GM04503 (cell line): ENCODE measurements around the gene ZNF670.

Experiments used
- DNase-seq: peaks from one replicate; pipeline ENCODE4 v3.0.0-alpha.2; 2012; ENCODE audit warnings: low read depth

Gene ZNF670

DNA sequence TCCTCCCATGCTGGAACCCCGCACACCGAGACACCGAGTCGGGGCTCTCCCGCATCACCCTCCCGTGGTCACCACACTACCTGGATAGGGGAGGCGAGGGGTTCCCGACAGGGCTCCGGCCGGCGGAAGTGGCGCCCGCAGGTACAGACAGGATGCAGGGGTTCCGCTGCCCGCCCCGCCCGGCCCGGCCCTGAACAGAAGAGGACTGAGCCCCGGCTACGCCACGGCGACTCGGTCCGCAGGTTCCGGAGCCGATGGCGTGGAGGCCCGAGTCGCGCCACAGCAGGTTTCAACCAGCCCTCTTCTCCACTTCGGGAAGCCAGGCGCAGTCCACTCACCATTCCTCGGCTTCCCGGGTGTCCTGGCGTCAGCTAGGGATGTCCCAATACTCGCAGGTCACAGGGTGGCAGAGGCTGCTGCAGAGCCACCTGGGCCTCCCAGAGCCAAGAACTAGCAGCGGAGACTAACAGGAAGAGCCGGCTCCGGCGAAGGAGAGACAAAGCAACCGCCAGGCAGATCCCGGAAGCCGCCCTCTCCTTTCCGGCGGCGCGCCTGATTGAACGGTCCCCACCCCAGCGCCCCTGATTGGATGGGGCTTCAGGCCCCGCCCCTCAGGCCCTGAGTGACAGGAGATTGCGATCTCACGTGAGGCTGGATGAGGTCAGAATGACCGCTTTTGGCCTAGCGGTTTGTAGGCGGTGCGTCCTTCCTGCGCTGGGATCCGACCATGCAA is 25.4 kb upstream of the ZNF670 start, which contains the start of gene ZNF669:
TSS of gene ZNF669 (minus strand) at position 498 of the 733 bp plus-strand sequence. CDS start at position 341, 157 bp downstream.
- DNase-seq: peak; percentile 80

GRCh38 chr1:247102381-247102780 is 23.8 kb upstream of the ZNF670 start:
- DNase-seq: no peak

- DNase-seq: no peak
Observed at GRCh38 chr1:247100676-247101279, 22.2 kb upstream of the ZNF670 start.

GRCh38 chr1:247096958-247097357 is 18.3 kb upstream of the ZNF670 start:
- DNase-seq: no peak

- no peak for DNase-seq
Observed at GRCh38 chr1:247096544-247096943, 17.9 kb upstream of the ZNF670 start.

DNA sequence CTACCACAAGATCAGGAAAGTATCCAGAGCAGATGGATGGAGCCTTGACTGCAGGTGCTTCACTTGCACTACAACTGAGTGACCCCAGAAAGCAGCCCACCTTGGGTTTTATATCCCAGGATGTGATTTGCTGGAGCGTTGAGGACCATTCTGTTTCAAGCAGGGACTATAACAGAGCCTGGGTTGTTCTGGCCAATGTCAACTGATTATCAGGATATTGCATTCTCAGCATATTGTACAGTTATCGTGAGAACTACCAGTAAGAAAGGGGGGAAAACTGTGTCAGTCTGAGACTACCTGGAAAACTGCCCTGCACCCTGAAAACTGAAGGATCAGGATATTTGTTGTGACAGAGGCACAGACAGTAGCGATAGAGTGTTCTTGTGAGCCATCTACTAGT is 17.5 kb upstream of the ZNF670 start:
- DNase-seq: no peak

DNA sequence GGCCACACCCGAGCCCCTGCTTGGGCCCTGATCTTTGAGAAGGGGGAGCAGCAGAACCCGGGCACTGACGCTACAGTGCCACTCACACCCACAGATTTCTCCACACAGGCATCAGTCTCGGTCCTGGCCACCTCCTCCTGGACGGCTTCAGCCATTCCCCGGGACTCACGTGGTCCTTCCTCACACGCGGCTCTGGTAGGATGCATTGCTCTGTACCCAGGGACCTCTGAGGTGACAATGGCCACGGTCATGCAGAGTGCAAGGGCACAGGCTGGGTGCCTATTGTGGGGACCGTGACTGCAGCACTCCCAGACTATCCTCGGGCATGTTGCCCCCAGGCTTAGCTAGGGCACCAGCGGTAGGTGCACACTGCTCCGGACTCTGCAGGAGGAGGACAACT is 11.8 kb upstream of the ZNF670 start:
- DNase-seq: no peak

GRCh38 chr1:247089616-247090375 is 11.2 kb upstream of the ZNF670 start:
- no peak for DNase-seq

DNA sequence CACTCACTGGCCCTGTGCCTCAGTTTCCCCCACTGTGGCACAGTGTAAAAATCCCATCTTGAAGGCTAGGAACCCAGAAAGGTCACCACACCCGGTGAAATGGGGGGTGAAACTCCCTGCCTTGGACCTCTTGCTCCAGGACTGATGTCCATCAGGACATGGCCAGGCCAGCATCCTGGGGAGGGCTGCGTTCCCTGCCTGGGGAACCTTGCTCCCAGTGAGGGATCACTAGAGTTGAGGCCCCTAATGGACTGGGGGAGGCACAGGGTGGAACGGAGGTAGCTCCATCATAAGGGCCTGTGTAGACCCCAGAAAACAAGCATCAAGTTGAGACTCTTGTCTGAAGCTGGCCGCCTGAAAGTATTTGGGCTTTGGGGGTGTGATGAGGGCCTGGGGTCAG is 10.4 kb upstream of the ZNF670 start:
- DNase-seq: no peak

DNA sequence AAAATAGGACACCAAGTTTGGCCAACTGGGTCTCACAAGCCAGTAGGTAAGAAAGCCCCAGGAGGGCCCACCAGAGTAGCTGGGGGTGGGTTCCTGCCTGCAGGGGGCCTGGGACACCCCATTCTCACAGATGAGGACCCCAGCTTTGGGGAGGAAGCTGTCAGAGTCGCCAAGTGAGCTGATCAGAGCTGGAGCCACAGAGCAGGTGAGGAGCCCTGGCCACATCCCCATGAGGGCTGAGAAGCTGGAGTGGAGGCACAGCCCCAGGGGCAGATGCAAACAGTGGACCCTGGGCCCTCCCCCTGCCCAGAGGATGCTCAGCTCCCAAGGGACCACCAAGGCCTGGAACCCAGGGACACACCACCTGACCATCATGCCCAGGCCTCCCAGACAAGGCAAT is 8.6 kb upstream of the ZNF670 start:
- no peak for DNase-seq

DNA sequence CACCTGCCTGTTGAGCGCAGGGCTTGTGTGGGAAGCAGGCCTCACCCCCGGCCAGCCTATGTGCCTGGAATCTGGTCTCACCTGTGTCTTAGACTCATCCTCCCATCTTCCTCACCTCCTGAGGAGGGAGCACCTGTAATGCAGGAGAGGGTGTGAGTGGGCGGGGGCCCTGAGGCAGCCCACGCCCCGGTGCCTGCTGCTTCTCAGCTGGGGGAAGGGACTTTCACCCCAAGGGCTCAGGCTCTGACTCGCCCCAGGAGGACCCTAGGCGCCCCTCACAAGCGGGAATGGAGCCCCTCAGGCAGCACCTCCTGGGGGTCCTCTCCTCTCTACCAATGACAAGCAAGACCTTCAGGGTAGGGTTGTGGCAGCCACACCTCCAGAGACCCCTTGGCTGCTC is 6.7 kb upstream of the ZNF670 start:
- no peak for DNase-seq

GRCh38 chr1:247084771-247085170 is 6.2 kb upstream of the ZNF670 start:
- no peak for DNase-seq

- no peak for DNase-seq
Observed at GRCh38 chr1:247079141-247079874, 697 bp upstream of the ZNF670 start.

DNA sequence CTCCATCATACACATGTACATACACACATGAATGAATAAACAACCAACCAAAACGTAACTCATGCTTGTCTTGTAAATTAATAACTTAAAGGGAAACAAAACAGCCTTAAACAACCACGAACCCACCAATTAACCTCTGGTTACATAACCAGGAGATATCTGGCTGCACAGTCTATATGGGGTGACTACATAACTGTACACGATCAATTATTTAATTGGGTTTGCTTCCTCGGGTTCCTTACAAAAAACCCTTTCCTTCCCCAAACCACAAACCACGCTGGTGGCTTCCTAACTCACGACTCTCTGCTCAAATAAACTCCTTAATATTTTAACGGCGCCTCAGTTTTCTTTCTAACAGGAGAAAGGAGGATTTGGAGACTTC is 744 bp downstream of the ZNF670 start:
- DNase-seq: no peak

- no peak for DNase-seq
Observed at GRCh38 chr1:247077213-247077612, 1.4 kb downstream of the ZNF670 start.

DNA sequence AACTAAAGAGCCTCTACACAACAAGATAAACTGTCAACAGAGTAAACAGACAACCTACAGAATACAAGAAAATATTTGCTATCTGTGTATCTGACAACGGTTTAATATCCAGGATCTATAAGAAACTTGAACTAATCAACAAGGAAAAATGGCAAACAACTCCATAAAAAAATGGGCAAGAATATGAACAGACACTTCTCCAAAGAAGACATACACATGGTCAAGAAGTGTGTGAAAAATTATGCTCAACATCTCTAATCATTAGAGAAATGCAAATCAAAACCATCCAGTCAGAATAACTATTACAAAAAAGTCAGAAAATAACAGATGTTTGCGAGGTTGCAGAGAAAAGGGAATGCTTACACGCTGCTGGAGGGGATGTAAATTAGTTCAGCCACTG is 8.0 kb downstream of the ZNF670 start:
- DNase-seq: no peak

DNA sequence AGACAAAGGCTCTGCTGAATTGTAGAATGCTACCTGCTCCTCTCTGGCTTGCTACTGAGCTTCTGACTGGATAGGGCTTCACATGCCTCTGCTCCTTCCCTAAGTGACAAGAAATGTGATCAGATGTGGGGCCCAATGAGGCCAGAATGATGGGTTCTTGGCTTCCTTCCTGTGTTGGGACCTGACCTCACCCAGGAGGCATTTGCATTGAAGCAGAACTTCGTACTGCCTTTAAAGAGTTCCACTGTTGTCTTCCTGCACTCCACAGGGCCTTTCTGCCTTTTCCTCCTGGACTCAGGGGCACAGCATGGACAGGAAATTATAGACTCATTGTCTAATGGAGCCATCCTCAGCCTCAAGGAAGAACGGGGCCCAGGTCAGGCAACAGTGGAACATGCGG is 14.3 kb downstream of the ZNF670 start:
- DNase-seq: no peak

DNA sequence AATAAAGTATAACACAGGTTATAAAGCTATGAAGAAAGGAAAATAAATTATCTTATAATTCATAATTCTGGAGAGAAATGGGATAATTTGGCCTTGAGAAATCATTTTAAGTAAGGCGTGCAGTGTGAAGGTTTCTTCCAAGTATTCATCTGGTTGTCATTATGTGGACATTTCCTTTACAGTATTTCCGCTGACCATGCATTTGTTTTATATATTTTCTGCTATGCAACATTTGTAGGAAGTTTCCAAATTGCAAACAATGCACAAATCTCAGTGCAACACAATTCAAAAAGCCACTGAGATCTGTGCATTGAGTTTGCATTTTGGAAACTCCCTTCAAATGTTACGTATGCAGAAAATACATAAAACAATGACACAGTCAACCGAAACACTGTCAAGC is 17.8 kb downstream of the ZNF670 start:
- no peak for DNase-seq

- DNase-seq: no peak
Observed at GRCh38 chr1:247056071-247056470, 22.5 kb downstream of the ZNF670 start.

DNA sequence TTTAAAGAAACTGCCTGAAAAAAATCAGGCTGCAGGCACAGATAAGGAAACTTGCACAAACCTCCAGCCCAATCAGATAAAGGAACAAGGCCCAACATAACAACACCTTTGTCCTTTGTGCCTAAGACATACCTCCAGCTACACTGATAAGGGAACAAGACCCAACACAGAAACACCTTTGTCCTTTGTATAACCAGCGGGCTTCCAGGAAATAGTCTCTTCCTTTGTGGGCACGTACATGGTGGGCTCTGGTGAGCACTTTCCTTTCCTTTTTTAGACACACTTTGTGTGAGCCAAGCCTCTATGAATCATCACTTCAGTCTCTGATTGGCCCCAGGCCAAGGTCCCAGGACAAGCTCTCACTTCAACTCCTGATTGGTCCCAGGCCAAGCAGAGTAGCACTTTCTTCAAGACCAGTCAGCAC is 23.6 kb downstream of the ZNF670 start:
- no peak for DNase-seq

- no peak for DNase-seq
Observed at GRCh38 chr1:247047702-247048101, 30.9 kb downstream of the ZNF670 start.

DNA sequence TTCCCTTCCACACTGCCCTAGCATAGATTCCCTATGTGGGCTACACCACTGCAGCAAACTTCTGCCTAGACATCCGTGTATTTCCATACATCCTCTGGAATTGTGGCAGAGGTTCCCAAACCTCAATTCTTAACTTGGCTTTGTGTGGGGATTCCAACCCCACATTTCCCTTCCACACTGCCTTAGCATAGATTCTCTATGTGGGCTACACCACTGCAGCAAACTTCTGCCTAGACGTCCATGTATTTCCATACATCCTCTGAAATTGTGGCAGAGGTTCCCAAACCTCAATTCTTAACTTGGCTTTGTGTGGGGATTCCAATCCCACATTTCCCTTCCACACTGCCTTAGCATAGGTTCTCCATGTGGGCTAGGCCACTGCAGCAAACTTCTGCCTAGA is 31.4 kb downstream of the ZNF670 start:
- DNase-seq: no peak
